Measurements from ENCODE around the gene ANKRD28. TPM values are rescaled to one million over a fixed set of nuclear protein-coding genes. Genes with fewer than 3 reads are reported as not detected.
"Not testable (repeated sequence)": the region's sequence is repeated elsewhere in the genome, so short reads cannot be mapped to it uniquely, and the experiment has no call there.

Gene ANKRD28
- total RNA-seq, 2 donors from 2014 or later: 29.3 to 50.0 TPM

DNA sequence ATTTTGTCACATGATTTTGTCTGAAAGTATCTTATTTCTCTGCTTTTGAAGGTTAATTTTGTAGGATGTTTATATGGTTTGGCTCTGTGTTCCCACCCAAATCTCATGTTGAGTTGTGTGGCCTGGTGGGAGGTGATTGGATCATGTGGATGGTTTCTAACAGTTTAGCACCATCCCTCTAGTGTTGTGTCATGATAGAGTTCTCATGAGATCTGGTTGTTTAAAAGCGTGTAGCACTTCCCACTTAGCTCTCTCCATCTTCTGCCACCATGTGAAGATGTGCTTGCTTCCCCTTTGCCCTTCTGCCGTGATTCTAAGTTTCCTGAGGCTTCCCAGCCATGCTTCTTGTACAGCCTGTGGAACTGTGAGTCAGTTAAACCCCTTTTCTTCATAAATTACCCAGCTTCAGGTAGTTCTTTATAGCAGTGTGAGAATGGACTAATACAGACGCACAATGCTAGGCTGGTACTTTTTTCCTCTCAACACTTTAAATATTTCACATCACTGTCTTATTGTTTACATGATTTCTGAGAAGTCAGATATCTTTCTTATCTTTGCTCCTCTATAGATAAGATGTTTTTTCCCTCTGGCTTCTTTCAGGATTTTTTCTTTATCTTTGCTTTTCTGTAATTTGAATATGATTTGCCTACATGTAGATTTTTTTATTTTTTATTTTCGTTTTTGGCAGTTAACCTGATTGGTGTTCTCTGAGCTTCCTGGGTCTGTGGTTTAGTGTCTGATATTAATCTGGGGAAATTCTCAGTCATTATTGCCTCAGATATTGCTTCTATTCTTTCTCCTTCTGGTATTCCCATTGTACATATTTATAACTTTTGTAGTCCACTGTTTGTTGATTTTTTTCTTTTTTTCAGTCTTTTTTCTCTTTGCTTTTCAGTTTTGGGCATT is 174.0 kb downstream of the ANKRD28 start:
- H3K4me3 Mint-ChIP-seq: peak overlapping the region; percentile 70
- H3K36me3 Mint-ChIP-seq: peaks cover 46% of the 10 kb centered on the region

GRCh38 chr3:15619659-15620464 is 177.9 kb downstream of the ANKRD28 start:
- Mint-ChIP-seq H3K4me1 (ENCODE audit: low read depth in 2 of 2) (peaks cover 19 to 24% of the 10 kb centered on the region in 2 donors), H3K36me3 (peaks cover 46% of the 10 kb centered on the region), H3K9me3 (peaks cover 14% of the 10 kb centered on the region)
- not testable (repeated sequence) for H3K27me3 Mint-ChIP-seq; DNase-seq (ENCODE audit: low spot score); H3K4me3 Mint-ChIP-seq; H3K27ac Mint-ChIP-seq; ATAC-seq

More for the DNA sequence above, 174.0 kb downstream of the ANKRD28 start:
- Mint-ChIP-seq H3K27ac (peak overlapping the region; percentile 77 to 87), H3K27me3 (no peaks in the 10 kb centered on the region), H3K9me3 (peaks cover 14% of the 10 kb centered on the region), H3K4me1 (ENCODE audit: low read depth in 2 of 2) (peaks cover 24 to 31% of the 10 kb centered on the region in 2 donors)
- peak; percentile 48 to 57 for ATAC-seq
- no peak for DNase-seq (ENCODE audit: low spot score)

Other genes with a start within 250 kb of the ANKRD28 start
- 10 to 100 TPM; 24.4 to 28.0 TPM for gene HACL1, start 196.4 kb downstream of the ANKRD28 start, total RNA-seq
- gene BTD, start 196.2 kb downstream of the ANKRD28 start, total RNA-seq: 1 to 10 TPM; 6.8 to 8.3 TPM